Cardiac muscle cell (in vitro differentiated cells and primary cell): ENCODE results near the gene SGCE. TPM values are rescaled to one million over a fixed set of nuclear protein-coding genes. Genes with fewer than 3 reads are reported as not detected.

Source experiments
- DNase-seq, 2 donors: peaks; one replicate each; pipeline versions ENCODE4 v3.0.0 to v3.0.0-alpha.2; 2010 to 2017; ENCODE audit warnings: low read depth in 1 of 2, low spot score in 1 of 2
- H3K27ac ChIP-seq: fragments of 200-600 bp; sonication (generic); 2 replicates; pipeline ENCODE4 v1.5.1; 2016
- H3K27me3 ChIP-seq: fragments of 200-600 bp; sonication (generic); 2 replicates; pipeline ENCODE4 v1.6.0; 2016; ENCODE audit warnings: control low read depth
- H3K36me3 ChIP-seq: fragments of 200-600 bp; sonication (generic); 2 replicates; pipeline ENCODE4 v1.5.1; 2016; ENCODE audit warnings: control low read depth
- H3K4me1 ChIP-seq: fragments of 200-600 bp; sonication (generic); 2 replicates; pipeline ENCODE4 v1.8.1; 2017; ENCODE audit warnings: low read depth, mild to moderate bottlenecking, mixed run types
- H3K4me3 ChIP-seq: fragments of 200-600 bp; sonication (generic); 2 replicates; pipeline ENCODE4 v1.5.1; 2016; ENCODE audit warnings: mild to moderate bottlenecking
- H3K9me3 ChIP-seq: fragments of 200-600 bp; sonication (generic); 2 replicates; pipeline ENCODE4 v1.5.1; 2017; ENCODE audit warnings: low read depth, mild to moderate bottlenecking, control low read depth
- polyA plus RNA-seq: library from polyadenylated mRNA; unstranded; fragments of >200 nt; fragmentation: Nextera tagmentation; extraction: Ambion mirVana; gene quantifications from 2 replicates; pipeline ENCODE4 v1.2.1, GENCODE V29; 2016
- total RNA-seq: library from RNA; depleted of rRNA; stranded (reverse); fragments of >200 nt; gene quantifications from 2 replicates; pipeline ENCODE4 v1.2.3, GENCODE V29; 2016
- TF ChIP-seq, protein P1 (sequence below): IDR thresholded peaks from 2 replicates; pipeline ENCODE4 v1.5.1; 2012; ENCODE audit warnings: low read depth, mild to moderate bottlenecking, low read length

SGCE gene
- total and polyA plus RNA-seq, 2 experiments from 2014 or later: 48.8 to 65.0 TPM

DNA sequence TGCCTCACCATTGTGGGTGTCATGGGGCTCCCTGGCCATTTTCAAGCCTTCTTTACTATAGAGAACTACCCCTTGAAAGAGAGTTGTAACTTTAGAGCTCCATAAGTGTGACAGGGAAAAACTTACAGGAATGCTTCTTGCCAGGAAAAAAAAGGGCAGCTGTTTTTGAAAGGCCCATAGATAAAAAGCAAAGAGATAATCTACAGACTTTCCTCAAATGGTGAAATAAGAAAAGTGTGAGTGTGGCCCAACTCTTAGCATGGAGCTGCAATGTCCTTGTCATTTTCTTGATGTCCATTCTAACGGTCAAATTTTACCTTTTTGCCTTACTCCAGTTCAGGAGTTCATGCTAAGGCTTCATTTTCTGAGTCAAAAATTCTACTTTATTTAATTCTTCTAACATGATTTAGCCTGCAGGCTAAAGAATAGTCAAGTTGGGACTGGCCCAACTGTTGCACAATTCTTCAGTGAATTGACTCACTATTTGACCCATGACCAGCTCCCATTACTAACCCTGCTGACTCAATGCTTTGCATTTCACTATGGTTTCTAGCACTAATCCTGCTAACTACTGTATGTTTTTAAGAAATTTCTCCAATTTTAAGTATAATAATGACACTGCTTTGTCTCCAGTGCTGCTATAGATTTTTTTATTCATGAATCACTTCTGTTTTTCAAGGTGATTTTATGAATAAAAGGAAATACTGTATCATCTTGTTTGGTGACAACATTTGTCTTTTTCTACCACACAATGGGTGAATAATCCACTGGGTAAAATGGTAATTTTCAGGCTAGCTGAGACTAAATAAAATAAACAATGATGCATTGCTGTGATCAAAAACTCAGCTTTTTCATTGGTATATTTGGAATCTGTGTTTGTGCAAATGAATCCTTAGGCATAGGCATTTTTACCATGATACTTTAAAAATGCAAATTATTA, 41.4 kb upstream of the SGCE start:
- TF ChIP-seq, protein P1, sequence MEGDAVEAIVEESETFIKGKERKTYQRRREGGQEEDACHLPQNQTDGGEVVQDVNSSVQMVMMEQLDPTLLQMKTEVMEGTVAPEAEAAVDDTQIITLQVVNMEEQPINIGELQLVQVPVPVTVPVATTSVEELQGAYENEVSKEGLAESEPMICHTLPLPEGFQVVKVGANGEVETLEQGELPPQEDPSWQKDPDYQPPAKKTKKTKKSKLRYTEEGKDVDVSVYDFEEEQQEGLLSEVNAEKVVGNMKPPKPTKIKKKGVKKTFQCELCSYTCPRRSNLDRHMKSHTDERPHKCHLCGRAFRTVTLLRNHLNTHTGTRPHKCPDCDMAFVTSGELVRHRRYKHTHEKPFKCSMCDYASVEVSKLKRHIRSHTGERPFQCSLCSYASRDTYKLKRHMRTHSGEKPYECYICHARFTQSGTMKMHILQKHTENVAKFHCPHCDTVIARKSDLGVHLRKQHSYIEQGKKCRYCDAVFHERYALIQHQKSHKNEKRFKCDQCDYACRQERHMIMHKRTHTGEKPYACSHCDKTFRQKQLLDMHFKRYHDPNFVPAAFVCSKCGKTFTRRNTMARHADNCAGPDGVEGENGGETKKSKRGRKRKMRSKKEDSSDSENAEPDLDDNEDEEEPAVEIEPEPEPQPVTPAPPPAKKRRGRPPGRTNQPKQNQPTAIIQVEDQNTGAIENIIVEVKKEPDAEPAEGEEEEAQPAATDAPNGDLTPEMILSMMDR: no peak
- DNase-seq: peak in 1 of 2 donors; percentile 97
- Histone ChIP-seq H3K27ac (no peak overlapping the region), H3K36me3 (no peaks in the 10 kb centered on the region), H3K4me3 (no peak overlapping the region), H3K4me1 (no peaks in the 10 kb centered on the region), H3K27me3 (no peaks in the 10 kb centered on the region), H3K9me3 (no peaks in the 10 kb centered on the region)

DNA sequence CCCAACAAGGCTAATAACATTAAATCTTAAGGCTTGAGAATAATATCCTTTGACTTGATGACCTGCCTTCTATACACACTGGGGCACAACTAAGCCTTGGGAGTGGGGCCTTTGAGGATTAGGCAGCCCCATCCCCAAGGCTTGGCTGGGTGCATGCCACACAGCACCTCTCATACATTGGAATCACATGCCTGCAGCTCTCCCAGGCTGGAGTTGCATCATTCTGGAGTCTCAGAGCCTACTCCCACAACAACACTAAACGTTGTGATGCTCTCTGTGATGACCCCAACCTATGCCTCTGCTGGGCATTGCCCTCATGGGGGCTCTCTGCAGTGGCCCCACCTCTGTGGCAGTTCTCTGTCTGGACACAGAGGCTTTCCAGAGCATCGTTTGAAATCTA, 31.9 kb upstream of the SGCE start:
- H3K9me3 ChIP-seq: no peaks in the 10 kb centered on the region
- DNase-seq: peak in 1 of 2 donors; percentile 45
- no peaks in the 10 kb centered on the region for H3K4me1 ChIP-seq
- H3K27me3 ChIP-seq: no peaks in the 10 kb centered on the region
- H3K36me3 ChIP-seq: no peaks in the 10 kb centered on the region
- TF ChIP-seq, protein P1: no peak
- H3K4me3 ChIP-seq: no peak overlapping the region
- no peak overlapping the region for H3K27ac ChIP-seq

DNA sequence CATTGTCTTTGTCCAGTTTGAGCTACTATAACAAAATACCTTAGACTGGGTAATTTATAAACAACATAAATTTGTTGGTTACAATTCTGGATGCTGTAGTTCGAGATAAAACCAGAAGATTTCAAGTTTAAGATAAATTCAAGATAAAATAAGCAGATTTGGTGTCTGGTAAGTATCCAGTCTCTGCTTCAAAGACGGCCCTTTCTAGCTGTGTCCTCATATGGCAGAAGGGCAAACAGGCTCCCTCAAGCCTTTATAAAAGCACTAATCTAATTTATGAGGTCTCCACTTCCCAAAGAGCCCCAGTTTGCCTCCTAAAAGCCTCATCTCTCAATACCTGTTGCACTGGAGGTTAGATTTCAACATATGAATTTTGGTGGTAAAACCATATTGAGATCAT, 31.1 kb upstream of the SGCE start:
- DNase-seq: no peak
- TF ChIP-seq, protein P1: no peak
- no peaks in the 10 kb centered on the region for H3K4me1 ChIP-seq
- H3K36me3 ChIP-seq: no peaks in the 10 kb centered on the region
- no peaks in the 10 kb centered on the region for H3K27me3 ChIP-seq
- H3K4me3 ChIP-seq: no peak overlapping the region
- H3K9me3 ChIP-seq: no peaks in the 10 kb centered on the region
- H3K27ac ChIP-seq: no peak overlapping the region

DNA sequence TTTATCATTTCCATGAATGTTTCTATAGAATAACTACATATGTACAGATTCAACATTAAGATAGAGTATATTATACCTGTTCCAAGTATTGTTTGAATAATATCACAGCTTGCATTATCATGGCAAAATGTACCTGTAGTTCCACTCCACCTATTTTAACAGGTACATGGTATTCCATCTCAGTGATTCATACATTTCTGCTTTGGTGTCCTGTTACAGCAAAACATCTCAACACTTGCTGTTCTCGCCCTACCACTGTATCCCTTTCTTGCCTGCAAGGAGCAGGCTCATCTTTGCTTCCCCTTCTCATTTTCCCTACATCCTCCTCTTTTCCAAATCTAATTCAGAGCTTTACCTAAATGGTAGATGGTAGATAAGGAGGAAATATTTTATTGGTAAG, 27.1 kb upstream of the SGCE start:
- DNase-seq: no peak
- Histone ChIP-seq H3K4me1 (no peaks in the 10 kb centered on the region), H3K9me3 (no peaks in the 10 kb centered on the region), H3K27ac (no peak overlapping the region), H3K4me3 (no peak overlapping the region), H3K36me3 (no peaks in the 10 kb centered on the region), H3K27me3 (no peaks in the 10 kb centered on the region)
- TF ChIP-seq, protein P1: no peak

DNA sequence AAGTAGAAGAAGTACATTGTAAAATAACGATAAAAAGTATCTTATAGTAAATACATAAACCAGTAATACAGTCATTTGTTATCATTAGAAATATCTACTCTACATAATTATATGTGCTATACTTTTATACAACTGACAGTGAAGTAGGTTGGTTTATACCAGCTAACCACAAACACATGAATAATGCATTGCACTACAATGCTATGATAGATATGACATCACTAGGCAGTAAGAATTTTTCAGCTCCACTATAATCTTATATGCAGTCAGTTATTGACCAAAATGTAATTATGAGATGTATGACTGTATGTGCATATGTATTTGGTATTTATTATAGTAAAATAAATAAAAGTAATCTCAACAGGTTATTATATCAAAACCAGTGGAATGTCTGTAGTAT, 23.4 kb upstream of the SGCE start:
- Histone ChIP-seq H3K27me3 (no peaks in the 10 kb centered on the region), H3K4me1 (no peaks in the 10 kb centered on the region), H3K9me3 (no peaks in the 10 kb centered on the region), H3K27ac (no peak overlapping the region), H3K4me3 (no peak overlapping the region), H3K36me3 (no peaks in the 10 kb centered on the region)
- no peak for DNase-seq
- TF ChIP-seq, protein P1: no peak
